ENCODE results near the gene SP8. TPM values are rescaled to one million over a fixed set of nuclear protein-coding genes. Genes with fewer than 3 reads are reported as not detected.
A peak's percentile ranks its signal among the peaks of the same experiment; 100 is the strongest.

Gene SP8
- total and polyA plus RNA-seq, 9 of the 15 experiments (the other 6 are each of a cell fraction or from before 2014, with no cell fraction given) = 0.04 to 1.2 (median 0.19) TPM

DNA sequence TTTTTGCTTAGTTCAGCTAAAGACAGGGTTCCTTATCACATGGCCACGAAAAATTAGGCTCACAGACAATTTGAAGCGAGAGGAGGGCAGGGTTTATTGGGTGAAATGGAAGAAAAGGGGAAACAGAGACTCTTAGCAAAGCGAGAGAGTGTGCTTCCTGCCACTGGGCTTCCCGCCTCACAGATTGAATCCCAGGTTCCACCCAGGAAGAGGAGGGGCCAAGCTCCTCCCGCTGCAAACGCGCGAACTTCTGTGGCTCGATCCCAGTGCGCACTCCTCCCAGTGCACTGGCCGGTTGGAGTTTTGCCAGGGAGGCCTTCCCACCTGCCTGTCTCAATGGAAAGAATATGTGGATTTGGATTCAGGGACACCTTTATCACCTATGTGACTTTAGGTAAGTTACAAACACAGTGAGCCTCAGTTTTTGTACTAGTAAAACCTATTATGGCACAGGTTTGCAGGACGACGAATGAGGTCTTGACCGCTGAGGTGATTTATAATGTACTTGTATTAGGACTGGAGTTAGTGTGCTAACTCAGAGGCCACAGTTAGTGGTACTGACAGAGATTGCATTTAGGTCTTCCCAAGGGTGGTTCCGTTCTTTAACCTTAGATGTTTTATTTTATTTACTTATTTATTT lies 48.5 kb upstream of the SP8 start:
- Histone ChIP-seq H3K9me3 (replicated peaks; ENCODE audit: control insufficient read depth, insufficient read depth, low read depth, low read length) (0 out of 2 replicates have a peak, but pooled peaks cover 1% of the 10 kb centered on the region), H3K79me2 (ENCODE audit: control insufficient read depth, insufficient read depth, low read length) (no peaks in the 10 kb centered on the region; the same call in 2 of the 3 replicates), H3K4me1 (replicated peaks in 1 of 2; ENCODE audit: control insufficient read depth in 2 of 2, insufficient read depth in 2 of 2, low read length in 2 of 2) (peaks cover 0 to 8% of the 10 kb centered on the region in 2 experiments; a peak in 1 of 5 replicates), H3K9me1 (ENCODE audit: control insufficient read depth, insufficient read depth, low read length) (no peaks in the 10 kb centered on the region), H3K36me3 (ENCODE audit: control insufficient read depth, insufficient read depth, low read length) (no peaks in the 10 kb centered on the region), H3K4me2 (ENCODE audit: insufficient read depth, low read length) (peak overlapping the region; percentile 82), H3K9ac (ENCODE audit: insufficient read depth in 1 of 2, low read depth in 2 of 2, low read length in 2 of 2) (peak overlapping the region; percentile 51 to 76; a peak in 3 of 4 replicates), H3K27me3 (ENCODE audit: control insufficient read depth in 2 of 2, insufficient read depth in 2 of 2, low read length in 2 of 2) (no peaks in the 10 kb centered on the region), H2AFZ (ENCODE audit: low read depth, low read length) (peak overlapping the region; percentile 92), H3K4me3 (peak overlapping the region; percentile 44), H4K20me1 (replicated peaks; ENCODE audit: control insufficient read depth, insufficient read depth, low read length) (no peaks in the 10 kb centered on the region), H3K27ac (ENCODE audit: extremely low read depth, low read depth, low read length) (peak overlapping the region; percentile 53; the same call in 2 of the 3 replicates)
- ATAC-seq (peak; percentile 94), FAIRE-seq (no peak), DNase-seq (ENCODE audit: extremely low read depth in 1 of 4, low spot score in 3 of 4) (peak; percentile 38 to 84 (median 44))
- ChIA-PET CTCF (ENCODE audit: low intra/inter-chr PET ratio) (no interaction called here), POLR2A (no interaction called here)
- in situ Hi-C loops (cut with MboI) = no loop called here
- intact Hi-C loops (cut with micrococcal nuclease) = loop anchor here (2.0 kb wide), 1 partner anchor 54 kb away; no protein-coding TSS in a partner anchor
- no TSS peak for BruUV-seq (replicated peaks)
- 2% methylated on average over 13 of the region's 15 CpGs for WGBS (ENCODE audit: insufficient coverage, low coverage, missing lambda C conversion rate)
- TF ChIP-seq SMARCA5 (IDR thresholded peaks at IDR 0.05) (no peak), ZNF696 (CRISPR knock-in tag; conservative IDR thresholded peaks at IDR 0.05) (no peak), NFIC (IDR thresholded peaks at IDR 0.05) (peak; percentile 91), MXI1 (IDR thresholded peaks at IDR 0.05; ENCODE audit: low read depth, low read length) (no peak), ZNF354B (CRISPR knock-in tag; IDR thresholded peaks at IDR 0.05) (no peak), NBN (IDR thresholded peaks at IDR 0.05; ENCODE audit: low read depth) (no peak; the same call in 1 of the 2 replicates), OTX1 (CRISPR knock-in tag; IDR thresholded peaks at IDR 0.05) (no peak), PHF8 (IDR thresholded peaks at IDR 0.05; ENCODE audit: borderline replicate concordance, low read length) (no peak), FOS (IDR thresholded peaks at IDR 0.05; ENCODE audit: extremely low read depth, insufficient read length) (no peak), ZNF41 (CRISPR knock-in tag; conservative IDR thresholded peaks at IDR 0.05) (no peak), HLTF (IDR thresholded peaks at IDR 0.05) (no peak), ATF7 (IDR thresholded peaks at IDR 0.05) (no peak), ILF3 (IDR thresholded peaks at IDR 0.05; ENCODE audit: borderline replicate concordance) (no peak), ZNF668 (CRISPR knock-in tag; IDR thresholded peaks at IDR 0.05) (no peak)
- TF ChIP-seq, protein P1, sequence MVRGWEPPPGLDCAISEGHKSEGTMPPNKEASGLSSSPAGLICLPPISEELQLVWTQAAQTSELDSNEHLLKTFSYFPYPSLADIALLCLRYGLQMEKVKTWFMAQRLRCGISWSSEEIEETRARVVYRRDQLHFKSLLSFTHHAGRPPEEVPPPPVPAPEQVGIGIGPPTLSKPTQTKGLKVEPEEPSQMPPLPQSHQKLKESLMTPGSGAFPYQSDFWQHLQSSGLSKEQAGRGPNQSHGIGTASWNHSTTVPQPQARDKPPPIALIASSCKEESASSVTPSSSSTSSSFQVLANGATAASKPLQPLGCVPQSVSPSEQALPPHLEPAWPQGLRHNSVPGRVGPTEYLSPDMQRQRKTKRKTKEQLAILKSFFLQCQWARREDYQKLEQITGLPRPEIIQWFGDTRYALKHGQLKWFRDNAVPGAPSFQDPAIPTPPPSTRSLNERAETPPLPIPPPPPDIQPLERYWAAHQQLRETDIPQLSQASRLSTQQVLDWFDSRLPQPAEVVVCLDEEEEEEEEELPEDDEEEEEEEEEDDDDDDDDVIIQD (CRISPR knock-in tag; IDR thresholded peaks at IDR 0.05) = no peak
- TF ChIP-seq, protein P2, sequence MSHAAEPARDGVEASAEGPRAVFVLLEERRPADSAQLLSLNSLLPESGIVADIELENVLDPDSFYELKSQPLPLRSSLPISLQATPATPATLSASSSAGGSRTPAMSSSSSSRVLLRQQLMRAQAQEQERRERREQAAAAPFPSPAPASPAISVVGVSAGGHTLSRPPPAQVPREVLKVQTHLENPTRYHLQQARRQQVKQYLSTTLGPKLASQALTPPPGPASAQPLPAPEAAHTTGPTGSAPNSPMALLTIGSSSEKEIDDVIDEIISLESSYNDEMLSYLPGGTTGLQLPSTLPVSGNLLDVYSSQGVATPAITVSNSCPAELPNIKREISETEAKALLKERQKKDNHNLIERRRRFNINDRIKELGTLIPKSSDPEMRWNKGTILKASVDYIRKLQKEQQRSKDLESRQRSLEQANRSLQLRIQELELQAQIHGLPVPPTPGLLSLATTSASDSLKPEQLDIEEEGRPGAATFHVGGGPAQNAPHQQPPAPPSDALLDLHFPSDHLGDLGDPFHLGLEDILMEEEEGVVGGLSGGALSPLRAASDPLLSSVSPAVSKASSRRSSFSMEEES (CRISPR knock-in tag; IDR thresholded peaks at IDR 0.05) = no peak
- TF ChIP-seq, protein P3, sequence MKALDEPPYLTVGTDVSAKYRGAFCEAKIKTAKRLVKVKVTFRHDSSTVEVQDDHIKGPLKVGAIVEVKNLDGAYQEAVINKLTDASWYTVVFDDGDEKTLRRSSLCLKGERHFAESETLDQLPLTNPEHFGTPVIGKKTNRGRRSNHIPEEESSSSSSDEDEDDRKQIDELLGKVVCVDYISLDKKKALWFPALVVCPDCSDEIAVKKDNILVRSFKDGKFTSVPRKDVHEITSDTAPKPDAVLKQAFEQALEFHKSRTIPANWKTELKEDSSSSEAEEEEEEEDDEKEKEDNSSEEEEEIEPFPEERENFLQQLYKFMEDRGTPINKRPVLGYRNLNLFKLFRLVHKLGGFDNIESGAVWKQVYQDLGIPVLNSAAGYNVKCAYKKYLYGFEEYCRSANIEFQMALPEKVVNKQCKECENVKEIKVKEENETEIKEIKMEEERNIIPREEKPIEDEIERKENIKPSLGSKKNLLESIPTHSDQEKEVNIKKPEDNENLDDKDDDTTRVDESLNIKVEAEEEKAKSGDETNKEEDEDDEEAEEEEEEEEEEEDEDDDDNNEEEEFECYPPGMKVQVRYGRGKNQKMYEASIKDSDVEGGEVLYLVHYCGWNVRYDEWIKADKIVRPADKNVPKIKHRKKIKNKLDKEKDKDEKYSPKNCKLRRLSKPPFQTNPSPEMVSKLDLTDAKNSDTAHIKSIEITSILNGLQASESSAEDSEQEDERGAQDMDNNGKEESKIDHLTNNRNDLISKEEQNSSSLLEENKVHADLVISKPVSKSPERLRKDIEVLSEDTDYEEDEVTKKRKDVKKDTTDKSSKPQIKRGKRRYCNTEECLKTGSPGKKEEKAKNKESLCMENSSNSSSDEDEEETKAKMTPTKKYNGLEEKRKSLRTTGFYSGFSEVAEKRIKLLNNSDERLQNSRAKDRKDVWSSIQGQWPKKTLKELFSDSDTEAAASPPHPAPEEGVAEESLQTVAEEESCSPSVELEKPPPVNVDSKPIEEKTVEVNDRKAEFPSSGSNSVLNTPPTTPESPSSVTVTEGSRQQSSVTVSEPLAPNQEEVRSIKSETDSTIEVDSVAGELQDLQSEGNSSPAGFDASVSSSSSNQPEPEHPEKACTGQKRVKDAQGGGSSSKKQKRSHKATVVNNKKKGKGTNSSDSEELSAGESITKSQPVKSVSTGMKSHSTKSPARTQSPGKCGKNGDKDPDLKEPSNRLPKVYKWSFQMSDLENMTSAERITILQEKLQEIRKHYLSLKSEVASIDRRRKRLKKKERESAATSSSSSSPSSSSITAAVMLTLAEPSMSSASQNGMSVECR (CRISPR knock-in tag; IDR thresholded peaks at IDR 0.05) = no peak
